GM21723 (cell line): ENCODE data around the gene SYCP2L.
"Not testable (repeated sequence)": the region's sequence is repeated elsewhere in the genome, so short reads cannot be mapped to it uniquely, and the experiment has no call there.

Experiments
- ATAC-seq: cut with Tn5 transposase; IDR thresholded peaks from one replicate; pipeline ENCODE4 v1.9.1; 2021; ENCODE audit warnings: mild to moderate bottlenecking, moderate library complexity; ENCODE audit not compliant: unreplicated experiment

Gene SYCP2L

GRCh38 chr6:10886691-10887502 is at the start of gene SYCP2L:
Gene SYCP2L (plus strand): TSS chr6:10887052. CDS start chr6:10887127, 75 bp downstream.
- ATAC-seq, result no peak

GRCh38 chr6:10837622-10837994 is 49.2 kb upstream of the SYCP2L start:
- ATAC-seq, result peak; percentile 2

GRCh38 chr6:10837995-10838793 is 48.7 kb upstream of the SYCP2L start, which contains the start of gene MAK:
Gene MAK (minus strand): TSS chr6:10838539. CDS start chr6:10830648, 7,891 bp downstream.
- peak; percentile 86 for ATAC-seq

- ATAC-seq, result peak; percentile 66
Observed at GRCh38 chr6:10838794-10839333, 48.0 kb upstream of the SYCP2L start.

- ATAC-seq, result no peak
Observed at GRCh38 chr6:10843554-10843953, 43.3 kb upstream of the SYCP2L start.

GRCh38 chr6:10847684-10848083 is 39.2 kb upstream of the SYCP2L start:
- no peak for ATAC-seq

- ATAC-seq, result no peak
Observed at GRCh38 chr6:10849901-10850300, 37.0 kb upstream of the SYCP2L start.

- ATAC-seq, result no peak
Observed at GRCh38 chr6:10850728-10851127, 36.1 kb upstream of the SYCP2L start.

- ATAC-seq, result no peak
Observed at GRCh38 chr6:10852361-10852960, 34.4 kb upstream of the SYCP2L start.

GRCh38 chr6:10853849-10854300 is 33.0 kb upstream of the SYCP2L start:
- not testable (repeated sequence) for ATAC-seq

GRCh38 chr6:10854922-10855632 is 31.8 kb upstream of the SYCP2L start:
- no peak for ATAC-seq

GRCh38 chr6:10857259-10857658 is 29.6 kb upstream of the SYCP2L start:
- no peak for ATAC-seq

- no peak for ATAC-seq
Observed at GRCh38 chr6:10861086-10861485, 25.8 kb upstream of the SYCP2L start.

- no peak for ATAC-seq
Observed at GRCh38 chr6:10862361-10862760, 24.5 kb upstream of the SYCP2L start.

- ATAC-seq, result not testable (repeated sequence)
Observed at GRCh38 chr6:10863031-10863430, 23.8 kb upstream of the SYCP2L start.

- ATAC-seq, result not testable (repeated sequence)
Observed at GRCh38 chr6:10866709-10867108, 20.1 kb upstream of the SYCP2L start.

- ATAC-seq, result no peak
Observed at GRCh38 chr6:10867952-10868351, 18.9 kb upstream of the SYCP2L start.

GRCh38 chr6:10873374-10873773 is 13.5 kb upstream of the SYCP2L start:
- ATAC-seq, result no peak

- no peak for ATAC-seq
Observed at GRCh38 chr6:10874207-10874606, 12.6 kb upstream of the SYCP2L start.

- no peak for ATAC-seq
Observed at GRCh38 chr6:10875026-10875425, 11.8 kb upstream of the SYCP2L start.
